ENCODE data around the gene BMPR1A. TPM values are rescaled to one million over a fixed set of nuclear protein-coding genes. Genes with fewer than 3 reads are reported as not detected.

Gene BMPR1A
- total RNA-seq, 2 donors from 2014 or later = 7.0 to 11.8 TPM

DNA sequence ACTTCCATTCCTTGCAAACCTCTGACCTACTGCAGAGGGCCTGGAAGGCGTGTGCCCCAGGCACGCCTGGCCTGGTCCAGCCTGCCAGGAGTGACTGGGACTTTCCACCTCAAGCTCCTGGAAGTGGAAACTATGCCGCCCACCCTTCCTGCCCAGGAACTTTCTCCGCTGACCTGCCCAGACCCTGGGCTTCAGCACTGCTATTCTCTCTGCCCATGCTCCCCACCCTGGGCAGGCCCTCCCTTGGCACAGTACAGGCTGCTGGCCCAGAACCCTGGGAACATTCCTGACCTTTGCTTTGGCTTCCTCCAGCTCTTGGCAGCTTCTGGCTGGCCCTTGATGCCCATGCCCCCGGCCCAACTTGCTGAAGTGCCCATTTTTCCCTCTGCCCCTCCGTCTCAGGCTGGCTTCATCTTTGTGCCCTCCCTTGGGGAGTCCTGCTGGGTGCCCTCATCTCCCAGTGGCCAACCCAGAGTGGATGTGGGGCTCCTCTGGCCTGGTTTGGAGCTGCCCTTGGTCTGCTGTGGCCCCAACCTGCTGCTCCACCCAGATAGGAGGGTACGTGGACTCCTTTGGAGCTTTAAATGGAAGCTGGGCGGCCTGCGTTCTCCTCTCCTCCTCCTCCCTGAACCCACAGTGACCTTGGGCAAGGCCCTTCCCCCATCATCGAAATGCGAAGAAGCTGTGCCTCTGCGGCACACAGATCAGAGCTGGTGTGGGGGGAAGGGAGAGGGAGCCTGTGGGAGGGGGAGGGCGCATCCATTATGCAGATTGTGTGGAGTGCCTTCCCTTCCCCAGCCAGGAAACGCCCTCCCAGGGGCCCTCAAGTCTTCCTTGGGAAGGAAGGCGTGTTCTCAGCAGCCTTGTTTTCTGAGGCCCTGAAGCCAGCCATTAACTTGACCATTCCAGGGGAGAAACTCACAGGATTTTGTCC is 197.6 kb downstream of the BMPR1A start:
- Mint-ChIP-seq H3K27me3 (ENCODE audit: low read depth) (no peaks in the 10 kb centered on the region), H3K9me3 (peaks cover 5 to 6% of the 10 kb centered on the region in 2 donors), H3K27ac (no peak overlapping the region), H3K4me3 (no peak overlapping the region), H3K4me1 (ENCODE audit: low read depth) (peaks cover 10% of the 10 kb centered on the region), H3K36me3 (ENCODE audit: insufficient read depth in 2 of 2) (peaks cover 3 to 10% of the 10 kb centered on the region in 2 donors)
- DNase-seq (no peak), ATAC-seq (replicated peaks in 1 of 2) (no peak)

DNA sequence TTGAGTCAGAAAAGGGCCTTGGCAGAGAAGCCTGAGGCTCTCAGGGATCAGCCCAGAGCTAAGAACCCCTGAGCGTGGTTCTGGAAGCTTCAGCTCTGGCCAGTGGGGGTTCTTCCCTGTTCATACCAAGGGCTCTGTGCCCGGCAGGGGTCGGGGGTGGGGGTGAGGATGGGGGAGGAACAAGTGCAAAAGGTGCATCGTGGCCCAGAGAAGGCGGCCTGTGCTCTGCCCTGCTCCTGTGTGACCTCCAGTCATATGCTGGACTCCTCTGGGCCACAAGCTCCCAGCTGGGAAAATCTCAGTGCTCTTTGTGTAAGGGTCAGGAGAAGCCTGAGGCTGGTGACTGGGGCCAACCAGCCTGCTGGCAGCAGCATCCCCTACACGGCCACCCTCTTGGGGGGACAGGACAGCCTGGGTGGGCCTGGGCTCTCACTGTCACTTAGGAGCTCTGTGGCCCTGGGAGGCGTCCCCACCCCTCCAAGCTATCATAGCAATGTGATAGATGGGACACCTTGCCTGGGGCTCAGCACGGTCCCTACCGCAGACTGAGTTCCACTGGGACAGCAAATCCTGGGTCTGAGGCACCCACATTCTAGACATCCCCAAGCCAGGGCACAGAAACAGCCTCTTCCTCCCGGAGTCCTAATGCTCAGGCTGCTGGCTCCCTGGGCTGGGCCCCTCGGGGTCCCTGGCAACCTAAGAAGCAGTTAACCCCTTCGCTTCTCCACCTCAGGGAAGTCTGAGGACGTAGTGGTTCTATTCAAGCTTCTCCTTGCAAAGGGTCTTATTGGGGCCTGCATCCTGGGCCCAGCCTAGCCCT is 198.5 kb downstream of the BMPR1A start:
- ATAC-seq (replicated peaks in 1 of 2) (no peak), DNase-seq (no peak)
- Mint-ChIP-seq H3K36me3 (ENCODE audit: insufficient read depth in 2 of 2) (peaks cover 3 to 10% of the 10 kb centered on the region in 2 donors), H3K27ac (no peak overlapping the region), H3K4me3 (no peak overlapping the region), H3K9me3 (peaks cover 5 to 6% of the 10 kb centered on the region in 2 donors), H3K27me3 (ENCODE audit: low read depth) (no peaks in the 10 kb centered on the region), H3K4me1 (ENCODE audit: low read depth) (peaks cover 9% of the 10 kb centered on the region)

DNA sequence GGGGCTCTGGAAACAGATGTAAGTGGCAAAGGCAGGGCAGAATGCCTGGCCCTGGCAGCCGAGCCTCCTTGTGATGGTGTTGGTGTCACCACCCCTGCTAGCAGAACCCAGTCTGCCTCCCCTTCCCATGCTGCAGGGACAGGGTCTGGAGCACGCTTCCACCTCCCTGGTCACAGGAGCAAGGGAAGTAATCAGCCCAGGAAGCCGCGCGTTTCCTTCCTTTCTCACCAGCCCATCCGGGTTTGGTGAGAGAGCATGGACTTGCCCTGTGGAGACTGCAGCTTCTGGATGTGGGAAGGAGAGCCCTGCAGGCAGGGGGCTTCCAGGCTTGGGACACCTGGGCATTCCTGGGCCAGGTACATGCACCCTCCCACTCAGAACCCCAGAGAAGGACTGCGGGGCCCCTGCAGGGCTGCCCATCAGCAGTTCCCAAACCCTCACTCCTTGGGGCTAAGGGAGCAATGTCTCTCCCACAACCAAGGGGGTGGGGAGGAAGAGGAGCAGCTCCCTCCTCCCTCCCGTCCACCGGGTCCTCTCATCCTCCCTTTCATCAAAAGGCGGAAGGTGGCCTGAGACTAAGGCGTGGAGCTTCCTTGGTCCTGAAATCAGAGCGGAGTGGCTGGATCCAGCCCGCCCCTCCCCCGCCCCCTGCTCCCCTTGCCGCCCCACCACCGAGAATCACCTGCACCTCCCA is 199.2 kb downstream of the BMPR1A start:
- Mint-ChIP-seq H3K4me3 (no peak overlapping the region), H3K9me3 (peaks cover 4 to 6% of the 10 kb centered on the region in 2 donors), H3K36me3 (ENCODE audit: insufficient read depth in 2 of 2) (peaks cover 2 to 10% of the 10 kb centered on the region in 2 donors), H3K27ac (no peak overlapping the region), H3K27me3 (ENCODE audit: low read depth) (no peaks in the 10 kb centered on the region), H3K4me1 (ENCODE audit: low read depth) (peaks cover 2% of the 10 kb centered on the region)
- no peak for DNase-seq
- ATAC-seq (replicated peaks in 1 of 2) = no peak

DNA sequence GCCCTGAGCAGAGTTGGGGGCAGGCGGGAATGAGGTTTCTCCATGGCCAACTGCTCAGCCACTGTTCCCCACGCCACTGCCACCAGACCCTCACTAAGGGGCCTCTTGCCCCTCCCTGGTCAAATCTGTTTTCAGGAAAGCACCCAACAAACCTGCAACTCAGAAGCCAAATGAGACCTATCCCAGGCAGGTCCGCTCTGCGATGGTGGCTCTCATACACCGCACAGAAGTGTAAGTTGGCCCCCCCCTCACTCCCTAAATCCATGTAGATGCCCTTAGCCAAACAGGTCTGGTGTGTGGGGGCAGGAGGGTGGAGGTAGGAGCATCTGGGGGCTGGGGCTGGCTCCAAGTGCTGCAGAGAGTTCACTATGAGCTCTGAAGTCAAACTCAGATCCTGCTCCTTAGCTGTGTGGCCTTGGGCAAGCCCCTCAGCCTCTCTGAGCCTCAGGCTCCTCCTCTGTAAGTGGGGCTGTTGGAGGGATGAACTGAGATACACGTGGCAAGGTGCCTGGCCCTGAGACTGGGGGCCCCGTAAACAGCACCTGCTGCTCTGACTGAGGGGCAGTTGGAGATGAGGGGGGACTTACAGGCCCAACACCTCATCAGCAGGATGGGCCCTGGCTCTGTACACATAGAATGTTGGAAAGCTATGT is 199.9 kb downstream of the BMPR1A start:
- ATAC-seq (replicated peaks in 1 of 2) = no peak
- DNase-seq = no peak
- H3K36me3 Mint-ChIP-seq (ENCODE audit: insufficient read depth in 2 of 2) = peaks cover 2 to 10% of the 10 kb centered on the region in 2 donors
- no peaks in the 10 kb centered on the region for H3K27me3 Mint-ChIP-seq (ENCODE audit: low read depth)
- no peak overlapping the region for H3K27ac Mint-ChIP-seq
- no peaks in the 10 kb centered on the region for H3K4me1 Mint-ChIP-seq (ENCODE audit: low read depth)
- H3K9me3 Mint-ChIP-seq = peaks cover 4 to 6% of the 10 kb centered on the region in 2 donors
- no peak overlapping the region for H3K4me3 Mint-ChIP-seq

DNA sequence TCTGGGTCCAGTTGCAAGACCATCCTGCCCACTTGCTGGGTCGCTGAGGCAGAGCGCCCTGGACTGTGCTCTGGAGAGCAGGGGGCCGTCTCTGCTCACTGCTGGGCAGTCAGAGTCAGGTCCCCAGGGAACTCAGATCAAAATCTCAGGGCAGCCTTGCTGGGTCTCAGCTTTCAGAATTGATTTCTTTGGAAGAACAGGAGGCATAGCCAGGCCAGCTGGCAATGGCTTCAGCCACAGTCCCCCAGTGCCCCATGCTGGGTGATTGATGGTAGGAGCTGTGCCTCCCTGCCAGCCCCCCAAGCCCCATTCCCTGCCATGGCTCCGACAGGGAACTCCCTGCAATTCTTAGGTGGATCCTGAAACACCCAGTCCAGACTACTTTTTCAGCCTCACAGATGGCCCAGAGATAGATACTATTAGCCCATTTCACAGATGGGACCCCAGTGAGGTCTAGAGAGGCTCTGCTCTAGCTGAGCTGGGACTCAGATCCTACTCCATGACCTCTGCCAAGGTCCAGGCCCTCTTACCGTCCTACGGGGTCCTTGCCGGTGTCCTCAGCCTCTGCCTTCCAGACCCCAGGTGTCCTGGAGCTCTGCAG is 200.5 kb downstream of the BMPR1A start:
- ATAC-seq (replicated peaks in 1 of 2) (no peak), DNase-seq (no peak)
- Mint-ChIP-seq H3K27ac (no peak overlapping the region), H3K9me3 (peaks cover 3 to 4% of the 10 kb centered on the region in 2 donors), H3K27me3 (ENCODE audit: low read depth) (no peaks in the 10 kb centered on the region), H3K4me3 (no peak overlapping the region), H3K4me1 (ENCODE audit: low read depth) (no peaks in the 10 kb centered on the region), H3K36me3 (ENCODE audit: insufficient read depth in 2 of 2) (peaks cover 1 to 6% of the 10 kb centered on the region in 2 donors)

DNA sequence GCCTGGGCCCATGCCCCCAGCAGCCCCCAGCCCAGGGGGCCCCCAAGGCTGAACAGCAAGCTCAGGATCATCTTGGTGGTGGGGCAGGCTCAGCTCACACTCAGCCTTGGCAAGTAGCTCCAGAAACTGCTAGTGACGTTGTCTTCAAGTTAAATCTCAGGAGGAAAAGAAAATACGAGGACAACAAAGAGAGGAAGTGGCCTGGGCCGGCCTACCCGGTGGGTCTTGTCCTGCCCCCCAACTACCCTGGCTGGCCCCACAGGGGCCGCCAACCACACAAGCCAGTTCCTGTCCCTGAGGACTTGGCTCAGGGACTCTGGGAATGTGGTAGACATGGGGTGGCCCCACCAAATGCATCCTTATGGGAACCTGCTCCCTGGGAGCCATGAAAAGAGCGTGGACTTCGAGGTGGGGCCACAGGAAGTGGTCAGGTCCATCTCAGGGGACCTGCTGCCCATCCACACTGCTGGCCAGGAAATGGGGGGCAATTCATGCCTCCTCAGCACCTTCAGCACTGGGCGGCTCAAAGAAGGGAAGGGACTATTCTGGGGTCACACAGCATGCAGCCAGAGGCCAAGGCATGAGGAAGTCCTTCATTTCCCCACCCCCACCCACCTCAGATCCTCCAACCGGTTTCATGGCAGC is 201.2 kb downstream of the BMPR1A start, which contains the start of gene MMRN2:
Gene MMRN2, minus strand, starts transcription at position 145 of the 645 bp plus-strand sequence. Its CDS starts 74 bp downstream, at position 71.
- Mint-ChIP-seq H3K4me3 (no peak within 1 kb of the TSS), H3K4me1 (ENCODE audit: low read depth) (no peaks in the 10 kb centered on the region), H3K27ac (no peak within 1 kb of the TSS), H3K9me3 (no peaks in the 10 kb centered on the region), H3K27me3 (ENCODE audit: low read depth) (no peaks in the 10 kb centered on the region), H3K36me3 (ENCODE audit: insufficient read depth in 2 of 2) (no peaks in the 10 kb centered on the region)
- ATAC-seq (replicated peaks in 1 of 2) (no peak), DNase-seq (no peak)

DNA sequence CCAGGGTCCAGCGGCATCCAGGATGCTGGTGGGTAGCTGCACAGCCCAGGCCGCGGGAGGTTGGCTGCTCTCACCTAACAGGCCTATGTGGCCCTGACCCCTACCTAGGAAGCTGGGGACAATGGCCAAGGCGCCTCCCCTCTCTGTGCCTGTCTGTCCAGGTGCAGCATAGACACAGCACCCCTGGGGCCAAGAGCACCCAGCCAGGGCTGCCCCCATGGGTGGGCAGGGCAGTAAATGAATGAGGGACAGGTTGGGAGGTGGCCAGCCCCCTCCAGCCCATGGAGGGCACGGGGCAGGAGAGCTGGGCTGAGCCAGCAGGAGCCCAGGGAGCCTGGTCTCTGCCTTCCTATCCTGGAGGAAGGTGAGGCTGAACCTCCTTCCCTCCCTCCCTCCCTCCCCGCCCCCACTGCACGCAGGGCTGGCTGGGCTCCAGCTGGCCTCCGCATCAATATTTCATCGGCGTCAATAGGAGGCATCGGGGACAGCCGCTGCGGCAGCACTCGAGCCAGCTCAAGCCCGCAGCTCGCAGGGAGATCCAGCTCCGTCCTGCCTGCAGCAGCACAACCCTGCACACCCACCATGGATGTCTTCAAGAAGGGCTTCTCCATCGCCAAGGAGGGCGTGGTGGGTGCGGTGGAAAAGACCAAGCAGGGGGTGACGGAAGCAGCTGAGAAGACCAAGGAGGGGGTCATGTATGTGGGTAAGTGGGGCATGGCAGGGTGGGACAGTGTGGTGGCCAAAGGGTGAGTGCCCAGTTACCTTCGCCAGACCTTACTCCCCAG is 201.9 kb downstream of the BMPR1A start, which contains the start of gene SNCG:
Gene SNCG, plus strand, starts transcription at position 484 of the 785 bp plus-strand sequence. Its CDS starts 99 bp downstream, at position 583.
- ATAC-seq (replicated peaks in 1 of 2) (no peak), DNase-seq (no peak)
- no peak within 1 kb of the TSS for H3K27ac Mint-ChIP-seq
- no peaks in the 10 kb centered on the region for H3K9me3 Mint-ChIP-seq
- no peak within 1 kb of the TSS for H3K4me3 Mint-ChIP-seq
- H3K4me1 Mint-ChIP-seq (ENCODE audit: low read depth) = no peaks in the 10 kb centered on the region
- H3K36me3 Mint-ChIP-seq (ENCODE audit: insufficient read depth in 2 of 2) = no peaks in the 10 kb centered on the region
- no peaks in the 10 kb centered on the region for H3K27me3 Mint-ChIP-seq (ENCODE audit: low read depth)

DNA sequence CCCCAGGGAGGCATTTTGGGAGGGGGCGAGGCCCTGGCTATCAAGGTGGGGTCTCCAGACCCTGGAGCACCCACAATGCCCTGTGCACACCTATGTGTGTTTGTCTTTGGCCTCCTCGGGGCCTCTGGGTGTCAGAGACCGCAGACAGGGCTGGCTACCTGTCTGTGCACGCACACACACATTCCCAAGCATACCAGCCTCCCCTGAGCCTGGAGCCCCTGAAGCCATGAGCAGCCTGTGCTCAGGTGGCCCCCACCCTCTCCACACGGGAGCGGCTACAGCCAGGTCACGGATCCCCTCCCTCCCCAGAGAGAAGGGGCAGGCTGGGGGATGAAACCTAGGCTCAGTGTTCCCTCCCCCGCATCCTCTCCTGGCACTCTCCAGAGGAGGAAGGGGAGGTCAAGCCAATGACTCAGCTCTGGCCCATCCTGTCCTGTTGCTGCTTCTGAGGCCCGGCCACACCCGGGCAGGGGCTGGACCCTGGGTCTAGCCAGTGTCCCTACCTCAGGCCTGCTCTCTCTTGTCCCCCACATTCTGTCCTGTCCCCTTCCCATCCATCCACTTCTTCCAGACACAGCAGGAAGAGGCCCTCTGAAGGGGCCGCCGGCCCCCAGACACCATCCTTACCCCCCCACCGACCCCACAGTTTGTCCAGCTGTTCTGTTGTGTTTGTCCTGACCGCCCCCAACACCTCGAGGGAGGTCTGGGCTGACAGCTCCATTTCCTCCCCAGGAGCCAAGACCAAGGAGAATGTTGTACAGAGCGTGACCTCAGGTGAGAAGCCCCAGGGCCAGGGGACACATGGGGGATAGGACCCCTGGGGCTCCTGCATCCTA is 202.7 kb downstream of the BMPR1A start:
- no peaks in the 10 kb centered on the region for H3K4me1 Mint-ChIP-seq (ENCODE audit: low read depth)
- H3K27ac Mint-ChIP-seq = no peak overlapping the region
- no peaks in the 10 kb centered on the region for H3K36me3 Mint-ChIP-seq (ENCODE audit: insufficient read depth in 2 of 2)
- DNase-seq (no peak), ATAC-seq (replicated peaks in 1 of 2) (no peak)
- H3K9me3 Mint-ChIP-seq = no peaks in the 10 kb centered on the region
- no peaks in the 10 kb centered on the region for H3K27me3 Mint-ChIP-seq (ENCODE audit: low read depth)
- H3K4me3 Mint-ChIP-seq = no peak overlapping the region

DNA sequence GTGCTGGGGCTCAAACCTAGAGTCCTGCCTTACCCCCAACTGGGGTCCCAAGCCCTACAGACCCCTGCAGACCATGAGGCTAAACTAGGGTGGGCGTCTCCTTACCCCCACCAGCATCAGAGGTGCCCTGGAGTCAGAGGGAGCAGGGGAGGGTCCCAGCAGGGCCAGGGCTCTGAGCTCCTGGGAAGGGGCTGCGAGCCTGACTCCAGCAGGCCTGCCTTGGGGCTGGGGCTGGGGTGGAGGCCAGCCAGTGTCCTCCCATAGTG is 203.3 kb downstream of the BMPR1A start:
- DNase-seq (no peak), ATAC-seq (replicated peaks in 1 of 2) (no peak)
- Mint-ChIP-seq H3K27me3 (ENCODE audit: low read depth) (no peaks in the 10 kb centered on the region), H3K36me3 (ENCODE audit: insufficient read depth in 2 of 2) (no peaks in the 10 kb centered on the region), H3K27ac (no peak overlapping the region), H3K4me1 (ENCODE audit: low read depth) (no peaks in the 10 kb centered on the region), H3K4me3 (no peak overlapping the region), H3K9me3 (no peaks in the 10 kb centered on the region)

DNA sequence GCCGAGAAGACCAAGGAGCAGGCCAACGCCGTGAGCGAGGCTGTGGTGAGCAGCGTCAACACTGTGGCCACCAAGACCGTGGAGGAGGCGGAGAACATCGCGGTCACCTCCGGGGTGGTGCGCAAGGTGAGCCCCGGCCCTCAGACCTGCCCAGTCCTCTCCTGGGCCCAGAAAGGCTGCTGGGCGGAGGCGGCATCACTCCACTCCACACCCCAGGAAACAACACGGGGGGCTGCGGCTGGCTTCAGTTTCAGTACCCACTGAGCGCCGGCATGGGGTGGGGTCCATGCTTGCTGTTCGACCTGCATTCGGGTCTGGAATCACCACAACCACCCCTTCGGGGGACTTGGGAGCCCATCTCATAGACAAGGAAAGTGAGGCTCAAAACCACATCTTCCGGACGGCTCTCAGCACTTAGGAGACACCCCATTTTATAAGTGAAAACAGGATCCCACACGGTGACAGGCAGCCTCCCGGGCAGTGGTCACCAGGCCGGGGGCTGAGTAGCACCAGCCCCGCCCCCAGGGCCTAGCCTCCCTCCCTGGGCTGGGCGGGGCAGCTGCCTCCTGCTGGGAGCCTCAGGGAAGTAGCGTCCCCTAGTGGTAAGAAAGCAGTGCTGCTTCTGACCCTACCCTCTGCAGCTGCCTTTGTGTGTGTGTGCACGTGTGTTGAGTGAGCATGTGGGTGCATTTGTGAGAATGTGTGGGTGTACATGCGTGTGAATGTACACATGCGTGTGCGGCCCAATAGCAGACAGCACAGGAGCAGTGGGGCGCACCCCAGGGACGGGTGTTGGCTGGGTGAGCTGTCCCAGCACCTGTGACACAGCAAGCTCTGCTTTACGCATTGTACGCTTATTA is 203.8 kb downstream of the BMPR1A start:
- DNase-seq (peak; percentile 49 to 50), ATAC-seq (replicated peaks in 1 of 2) (peak; percentile 80)
- Mint-ChIP-seq H3K4me3 (no peak overlapping the region), H3K4me1 (ENCODE audit: low read depth) (no peaks in the 10 kb centered on the region), H3K36me3 (ENCODE audit: insufficient read depth in 2 of 2) (no peaks in the 10 kb centered on the region), H3K9me3 (no peaks in the 10 kb centered on the region), H3K27ac (no peak overlapping the region), H3K27me3 (ENCODE audit: low read depth) (no peaks in the 10 kb centered on the region)

Measured in activated T-cell treated with anti-CD3 and anti-CD28 coated beads, Interleukin-2, amount 50 U/mL, for 72 hours (primary cell).